Kasumi-1 (cell line): ENCODE data around the gene CACNA2D3.

Source experiments
- DNase-seq, 2 experiments: peaks; one replicate each; lab custom pipeline; 2025; lab: John Stamatoyannopoulos, UW

CACNA2D3 gene

DNA sequence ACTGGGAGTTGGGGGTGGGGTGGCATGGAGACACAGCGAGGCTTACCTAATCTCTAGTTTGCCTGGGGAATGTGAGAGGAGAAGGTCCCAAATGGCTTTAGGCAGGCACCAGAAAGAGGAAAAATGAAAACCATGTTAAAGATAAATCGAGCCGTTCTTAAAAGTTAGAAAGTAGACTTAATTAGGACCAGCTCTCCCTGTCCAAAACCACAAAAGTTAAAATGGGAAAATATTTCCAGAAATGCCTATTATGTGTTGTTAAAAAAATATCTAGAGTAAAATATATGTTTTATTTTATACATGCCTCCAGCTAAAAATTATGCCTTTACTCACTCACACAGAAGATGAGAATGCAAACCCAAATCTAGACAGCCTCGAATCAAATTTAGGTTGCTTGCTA lies 755.4 kb downstream of the CACNA2D3 start:
- no peak for DNase-seq

DNA sequence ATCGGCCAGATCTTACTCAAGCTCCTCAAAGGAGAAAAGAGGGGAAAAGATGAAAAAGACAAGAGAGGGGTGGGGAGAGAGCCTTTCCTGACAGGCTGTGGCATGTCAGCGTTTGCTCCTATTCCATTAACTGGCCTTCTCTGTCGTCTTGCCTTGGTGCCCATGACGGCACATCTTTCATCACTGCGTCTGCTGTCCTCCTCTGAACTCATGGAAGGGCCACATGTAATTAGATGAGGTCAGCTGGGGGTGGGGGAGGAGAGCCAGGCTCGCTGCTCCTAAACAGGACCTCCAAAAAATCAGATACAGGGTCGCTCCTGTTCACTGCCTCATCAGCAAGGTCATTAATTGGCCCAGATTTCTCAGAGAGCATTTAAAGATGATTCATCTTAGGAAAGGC lies 755.8 kb downstream of the CACNA2D3 start:
- DNase-seq, result no peak

DNA sequence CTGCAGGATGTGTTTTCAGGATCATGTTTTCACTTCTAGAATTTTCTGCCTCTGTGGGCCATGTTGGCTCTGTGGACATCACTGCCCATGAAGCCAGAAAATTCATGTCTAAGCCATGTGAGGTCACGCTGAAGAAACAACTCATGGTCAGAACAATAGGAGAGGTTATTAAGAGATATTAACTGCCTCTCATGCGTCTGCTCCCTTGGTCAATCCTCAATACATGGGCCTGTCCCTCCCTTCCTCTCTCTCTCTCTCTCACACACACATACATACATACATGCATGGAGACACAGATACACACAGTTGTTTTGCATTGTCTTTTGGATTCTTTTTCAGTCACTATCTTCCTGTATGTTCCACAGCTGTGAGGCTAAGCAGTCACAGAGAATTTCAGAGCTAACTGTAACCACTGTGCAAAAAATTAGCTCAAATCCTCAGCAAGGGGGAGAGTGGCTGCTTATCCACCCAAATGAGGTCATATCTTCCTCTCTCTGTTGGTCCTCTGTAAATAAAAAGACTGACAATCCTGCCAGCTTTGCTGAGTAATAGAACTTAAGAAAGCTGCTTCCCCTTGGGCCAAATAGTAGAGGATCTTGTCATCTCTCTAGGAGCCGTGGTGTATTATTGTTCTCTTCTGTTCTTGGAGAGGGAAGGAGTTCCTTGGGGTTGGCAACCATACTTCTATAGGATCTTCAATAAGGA lies 759.9 kb downstream of the CACNA2D3 start:
- DNase-seq, result no peak

DNA sequence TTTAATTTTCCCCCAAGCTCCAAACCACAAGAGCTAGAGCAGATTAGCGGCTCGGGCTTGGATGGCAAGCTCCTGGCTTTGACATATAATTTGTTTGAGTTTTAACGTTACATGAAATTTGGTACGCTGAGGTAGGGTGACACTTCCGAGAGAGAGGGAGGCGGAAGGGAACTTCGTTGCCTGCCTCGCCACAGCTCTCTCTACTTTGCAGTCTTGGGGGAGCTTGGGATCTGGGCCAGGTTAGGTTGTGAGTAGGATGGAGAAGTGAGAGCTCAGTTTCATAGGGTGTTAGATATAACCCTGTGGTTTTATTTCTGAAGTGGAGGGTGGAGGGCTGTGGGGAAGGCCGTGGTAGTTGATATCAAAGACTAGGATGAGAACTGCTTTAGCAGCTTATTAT lies 765.8 kb downstream of the CACNA2D3 start:
- no peak for DNase-seq

DNA sequence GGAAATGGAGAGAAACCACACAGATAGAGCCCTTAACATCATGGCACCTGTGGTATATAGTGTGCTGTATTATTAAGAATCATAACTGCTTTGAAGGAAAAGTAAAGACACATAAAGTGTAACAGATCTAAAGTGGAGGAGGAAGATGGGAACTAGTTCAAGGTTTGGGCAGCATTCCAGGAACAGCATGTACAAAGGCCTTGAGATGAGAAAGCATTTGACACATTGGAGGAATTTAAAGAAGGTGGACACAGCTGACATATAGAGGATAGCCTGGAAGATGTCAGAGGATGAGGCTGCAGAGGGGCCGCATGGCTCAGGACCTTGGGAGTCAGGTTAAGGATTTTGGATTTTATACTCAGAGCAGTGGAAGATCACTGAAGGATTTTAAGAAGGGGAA lies 766.5 kb downstream of the CACNA2D3 start:
- DNase-seq, result no peak

DNA sequence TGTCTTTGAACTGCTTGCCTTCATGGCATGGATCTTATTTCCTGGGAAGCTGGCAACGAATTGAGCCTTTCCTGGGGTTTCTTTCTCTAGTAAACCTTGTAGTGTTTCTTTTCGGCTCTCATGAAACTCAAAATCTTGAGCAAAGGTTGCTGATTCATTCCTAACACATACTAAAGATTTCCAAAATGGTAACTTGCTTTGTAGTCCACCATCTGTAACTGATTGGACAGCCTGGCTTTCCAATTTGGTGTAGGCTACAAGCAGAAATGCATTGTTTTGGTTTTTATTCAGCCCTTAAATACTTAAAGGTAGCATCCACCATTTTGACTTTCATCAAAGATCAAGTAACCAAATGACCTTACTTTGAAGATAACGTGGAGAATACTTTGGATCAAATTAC lies 767.4 kb downstream of the CACNA2D3 start:
- no peak for DNase-seq

DNA sequence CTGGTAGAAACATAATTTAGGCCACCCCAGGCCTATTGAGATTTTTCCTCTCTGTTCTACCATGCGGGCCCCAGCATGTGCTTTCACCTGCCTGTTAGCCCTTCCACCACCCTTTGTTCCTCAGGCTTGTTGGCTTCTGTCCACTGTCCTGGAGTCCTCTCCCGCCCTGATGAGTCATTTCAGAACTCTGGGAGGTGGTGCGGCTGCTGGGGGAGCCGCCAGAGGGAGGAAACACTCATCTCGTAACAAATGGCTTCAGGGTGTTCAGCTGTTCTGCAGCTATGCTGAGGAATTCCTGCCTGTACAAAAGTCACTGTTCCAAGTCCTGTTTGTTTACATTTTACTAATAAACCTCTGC lies 769.2 kb downstream of the CACNA2D3 start:
- no peak for DNase-seq

DNA sequence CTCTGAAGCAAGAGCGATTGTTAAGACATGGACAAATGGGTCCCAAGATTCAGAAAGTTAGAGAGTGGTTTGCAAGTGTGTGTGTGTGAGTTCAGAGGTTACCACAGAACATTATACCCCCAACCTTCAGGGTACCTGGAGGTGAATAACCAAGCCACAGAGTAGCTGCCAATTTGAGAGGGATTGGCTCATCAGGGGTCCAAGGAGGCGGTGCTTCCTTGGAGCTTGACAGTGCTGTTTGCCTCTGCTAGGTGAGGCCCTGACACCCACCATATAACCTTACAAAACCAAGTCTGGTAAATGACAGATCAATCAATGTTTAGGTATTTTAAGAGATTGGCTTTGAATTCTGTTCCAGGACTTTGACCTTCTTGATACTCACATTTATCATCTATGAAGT lies 769.8 kb downstream of the CACNA2D3 start:
- no peak for DNase-seq

DNA sequence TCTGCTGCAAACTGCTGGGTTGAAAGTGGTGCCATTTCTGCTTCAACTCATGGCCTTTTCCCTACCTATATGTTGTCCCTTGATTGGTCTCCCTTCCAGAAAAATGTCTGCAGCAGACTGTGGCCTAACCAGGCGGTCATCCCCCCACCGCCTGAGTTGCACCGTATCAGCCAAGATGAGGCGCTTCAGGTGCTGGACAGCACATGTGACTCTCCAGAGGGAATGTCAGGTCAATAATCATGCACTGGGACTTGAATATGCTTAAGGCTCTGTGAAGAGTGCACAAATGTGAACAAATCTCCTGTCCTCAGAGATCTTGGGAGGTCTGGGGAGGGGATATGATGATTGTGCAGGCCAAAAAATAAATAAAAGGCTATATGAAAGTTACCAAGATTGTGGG lies 773.3 kb downstream of the CACNA2D3 start:
- no peak for DNase-seq

DNA sequence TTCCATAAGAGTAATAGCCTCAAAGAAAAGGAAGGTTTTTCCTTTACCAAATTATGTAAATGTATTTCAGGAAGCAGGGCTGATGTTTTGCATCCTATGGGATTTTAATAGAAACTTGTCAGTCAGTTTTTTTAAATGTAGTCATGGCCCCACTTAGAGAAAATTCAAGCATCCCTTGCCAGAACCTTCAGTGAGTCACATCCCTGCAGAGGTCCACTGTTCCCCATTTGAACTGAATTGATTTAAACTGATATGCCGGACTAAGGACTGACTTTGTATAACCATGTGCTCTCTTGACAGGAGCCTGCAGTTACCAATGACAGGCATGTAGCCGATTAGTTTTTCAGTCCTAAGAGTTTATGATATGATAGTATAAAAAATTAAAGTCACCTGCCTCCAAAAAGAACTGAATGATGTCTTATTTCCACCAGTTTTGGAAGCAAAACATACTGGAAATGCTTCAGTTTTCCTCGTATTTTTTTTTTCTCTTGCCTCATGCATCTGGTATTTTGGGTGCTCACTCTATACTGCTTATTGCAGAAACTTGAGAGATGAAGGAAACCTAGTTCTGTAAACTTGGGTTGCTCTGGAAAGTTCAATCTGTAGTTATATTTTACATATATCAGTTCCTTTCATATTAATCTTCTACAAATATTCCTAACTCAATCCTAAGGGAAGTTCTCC lies 774.8 kb downstream of the CACNA2D3 start:
- DNase-seq, result no peak

DNA sequence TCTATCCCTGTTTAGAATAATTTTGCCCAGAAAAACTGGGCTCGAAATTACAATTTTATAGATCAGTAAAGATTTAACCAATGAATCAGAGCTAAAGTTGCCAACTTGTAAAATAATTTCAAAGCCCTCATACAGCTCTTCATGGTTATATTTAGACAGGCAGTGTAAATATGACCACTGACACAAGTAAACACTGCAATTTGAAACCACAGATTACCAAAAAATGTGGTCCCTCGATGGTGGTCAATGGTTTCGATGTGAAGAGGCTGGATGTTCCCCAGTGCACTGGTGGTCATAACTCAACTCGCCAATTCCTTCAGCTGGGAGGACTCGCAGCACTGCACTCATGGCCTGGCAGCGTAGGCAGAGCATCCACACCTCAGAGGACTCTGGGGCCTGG lies 776.9 kb downstream of the CACNA2D3 start:
- no peak for DNase-seq

DNA sequence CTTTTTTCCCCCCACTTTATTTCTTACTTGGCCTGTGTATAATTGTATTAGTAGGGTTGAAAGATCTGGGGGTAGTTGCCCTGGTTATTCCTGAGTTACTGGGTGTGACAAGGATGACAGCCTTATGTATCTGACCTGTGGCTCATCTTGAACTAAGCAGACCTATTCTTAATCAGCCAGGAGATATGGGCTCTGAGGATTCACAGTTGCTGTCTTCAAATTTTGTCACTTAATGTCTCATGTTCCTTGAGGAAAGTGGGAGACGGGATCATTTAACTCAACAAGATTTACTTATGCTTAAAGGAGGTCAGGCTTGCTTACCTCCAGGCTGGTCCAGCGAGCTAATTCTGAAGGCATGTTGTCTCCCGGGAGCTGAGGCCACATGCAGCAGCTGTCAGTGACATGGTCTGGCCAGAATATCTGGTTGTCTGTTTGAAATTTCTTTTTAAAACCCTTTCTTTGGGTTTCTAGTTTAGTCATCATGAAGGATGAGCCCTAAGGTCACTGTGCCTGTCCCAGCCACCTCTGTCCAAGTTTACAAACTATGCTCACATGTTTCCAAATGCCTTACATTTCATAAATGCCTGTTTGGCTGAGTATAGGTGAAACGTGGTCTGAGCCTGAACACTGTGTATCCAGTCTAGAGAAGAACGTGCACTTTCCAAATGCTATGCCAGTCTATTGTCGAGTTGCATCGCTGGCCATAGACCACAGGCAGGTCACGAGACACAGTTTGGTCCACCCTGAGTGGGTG lies 778.7 kb downstream of the CACNA2D3 start:
- DNase-seq, result no peak

DNA sequence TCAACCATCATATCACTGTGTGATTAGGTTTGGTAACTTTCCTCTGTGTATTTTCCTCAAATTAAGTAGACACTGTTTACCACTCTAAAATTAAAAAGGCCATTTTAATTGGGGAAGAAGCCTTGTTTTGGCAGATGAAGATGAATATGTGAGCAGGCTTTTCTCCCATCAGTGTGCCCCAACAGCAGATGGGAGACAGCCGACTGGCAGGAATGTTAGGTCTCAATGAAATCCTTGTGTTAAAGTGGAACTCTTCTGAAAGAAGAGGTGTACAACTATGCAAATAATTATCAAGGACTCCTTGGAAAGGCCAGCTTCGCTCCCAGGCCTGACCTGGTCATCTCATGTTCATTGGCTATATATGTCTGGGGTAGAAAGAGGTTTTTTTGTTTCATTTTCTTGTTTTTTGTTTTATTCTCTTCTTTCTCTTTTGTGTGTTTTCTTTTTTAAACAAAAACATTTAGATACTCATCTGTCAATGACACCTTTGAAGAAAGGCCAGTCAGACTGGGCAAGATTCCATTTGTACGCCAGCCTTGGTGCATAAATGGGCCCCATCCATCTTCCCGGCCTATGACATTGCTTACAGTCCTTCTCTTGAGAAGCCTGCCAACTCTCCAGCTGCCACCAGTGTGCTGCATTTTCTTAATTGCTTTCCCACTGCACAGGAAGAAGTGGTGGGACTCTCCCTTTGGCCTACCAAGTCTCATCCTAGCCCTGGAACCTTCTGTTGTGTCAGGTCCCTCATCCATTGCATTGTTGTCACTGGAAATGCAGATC lies 779.7 kb downstream of the CACNA2D3 start:
- no peak for DNase-seq

DNA sequence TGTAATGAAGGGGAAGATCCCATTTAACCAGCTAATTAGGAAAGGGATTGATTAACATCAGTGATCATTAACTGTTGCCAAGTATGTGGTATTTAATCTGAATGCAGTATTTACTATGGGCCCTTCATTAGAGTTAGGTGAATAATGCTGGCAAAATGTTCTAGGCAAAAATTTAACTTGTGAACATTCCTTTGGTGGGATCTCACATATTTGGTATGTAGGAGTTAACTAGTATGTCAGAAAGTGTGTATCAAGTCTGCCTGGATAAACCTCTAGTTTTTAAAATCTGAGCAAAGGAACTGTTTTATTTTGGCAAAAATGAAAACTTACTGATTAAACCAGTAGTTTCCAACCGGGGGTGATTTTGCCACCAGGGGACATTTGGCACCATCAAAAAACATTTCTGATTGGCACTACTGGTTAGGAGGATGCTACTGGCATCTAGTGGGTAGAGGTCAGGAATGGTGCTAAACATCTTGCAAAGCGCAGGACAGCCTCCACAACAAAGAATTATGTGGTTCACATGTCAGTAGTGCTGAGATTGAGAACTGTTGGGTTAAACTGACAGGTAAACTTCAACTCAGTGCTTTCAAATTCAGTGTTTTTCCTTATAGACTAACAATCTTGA lies 783.0 kb downstream of the CACNA2D3 start:
- no peak for DNase-seq

DNA sequence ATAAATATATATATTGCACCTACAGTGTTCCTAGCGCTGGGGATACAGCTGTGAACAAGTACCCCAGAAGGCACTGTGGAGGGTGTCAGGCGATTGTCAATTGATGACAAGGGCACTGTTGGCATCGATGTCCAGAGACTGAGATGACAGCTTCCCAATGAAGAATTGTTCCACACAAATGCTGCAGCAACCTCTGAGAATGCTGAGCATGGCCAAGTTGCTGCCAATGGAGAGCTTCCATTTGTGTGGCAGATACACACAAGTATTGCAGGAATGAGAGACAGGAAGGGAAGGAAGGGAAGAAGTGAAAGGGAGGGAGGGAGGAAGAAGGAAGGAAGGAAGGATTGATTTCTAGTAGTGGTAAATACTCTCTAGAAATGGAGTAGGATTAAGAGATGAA lies 783.6 kb downstream of the CACNA2D3 start:
- DNase-seq, result no peak

DNA sequence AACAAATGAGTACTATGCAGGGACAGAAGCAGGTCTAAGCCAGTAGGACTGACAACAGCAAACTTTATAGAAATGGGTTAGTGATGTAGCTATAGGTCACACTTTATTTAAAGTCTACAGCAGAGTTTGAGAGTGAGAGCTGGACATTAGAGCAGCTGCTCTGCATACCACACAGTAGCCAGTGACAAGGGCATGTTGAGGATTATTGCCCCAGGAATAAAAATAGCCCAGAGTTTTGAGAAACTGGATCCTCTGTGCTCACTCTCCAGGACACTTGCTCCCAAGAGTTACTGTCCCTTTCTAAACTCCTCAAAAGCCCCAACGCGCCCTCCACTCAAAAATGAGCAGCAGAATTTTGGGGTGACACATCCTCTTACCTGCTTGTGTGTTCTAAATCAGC lies 784.4 kb downstream of the CACNA2D3 start:
- DNase-seq, result no peak

DNA sequence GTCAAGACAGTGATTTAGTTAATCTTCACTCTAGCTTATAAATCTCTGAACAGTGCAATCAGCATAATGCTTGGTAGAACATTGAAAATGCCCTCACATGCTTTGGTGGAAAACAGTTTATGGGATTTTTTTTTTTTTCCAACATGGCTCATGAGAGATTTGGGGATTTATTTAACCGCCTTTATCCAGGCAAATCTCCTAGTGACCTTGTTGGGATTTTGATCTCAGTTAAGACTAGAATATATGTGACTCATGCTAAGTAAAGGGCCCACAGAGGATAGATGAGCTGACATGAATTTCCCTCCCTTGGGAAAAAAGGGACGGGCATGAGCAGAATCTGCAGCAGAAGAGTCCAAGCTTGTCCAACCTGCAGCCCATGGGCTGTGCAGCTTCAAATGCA lies 786.8 kb downstream of the CACNA2D3 start:
- DNase-seq, result no peak

DNA sequence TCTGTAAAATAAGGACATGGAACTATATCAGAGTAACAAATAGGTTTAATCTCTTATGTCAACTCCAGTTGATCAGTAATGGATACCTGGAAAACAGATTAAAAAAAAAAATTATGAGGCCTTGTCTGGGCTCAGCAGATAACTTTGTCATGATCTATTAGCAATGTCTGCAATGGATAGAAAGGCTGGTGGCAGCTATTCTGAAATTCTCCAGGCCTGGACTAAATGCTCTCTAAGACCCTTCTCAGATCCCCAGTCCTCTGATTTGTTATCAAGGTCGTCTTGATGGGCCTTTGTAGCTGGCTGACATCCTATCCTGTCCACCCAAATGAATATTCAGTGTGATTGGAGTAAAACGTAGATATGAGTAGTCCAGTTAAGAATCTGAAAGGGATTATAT lies 791.8 kb downstream of the CACNA2D3 start:
- no peak for DNase-seq

DNA sequence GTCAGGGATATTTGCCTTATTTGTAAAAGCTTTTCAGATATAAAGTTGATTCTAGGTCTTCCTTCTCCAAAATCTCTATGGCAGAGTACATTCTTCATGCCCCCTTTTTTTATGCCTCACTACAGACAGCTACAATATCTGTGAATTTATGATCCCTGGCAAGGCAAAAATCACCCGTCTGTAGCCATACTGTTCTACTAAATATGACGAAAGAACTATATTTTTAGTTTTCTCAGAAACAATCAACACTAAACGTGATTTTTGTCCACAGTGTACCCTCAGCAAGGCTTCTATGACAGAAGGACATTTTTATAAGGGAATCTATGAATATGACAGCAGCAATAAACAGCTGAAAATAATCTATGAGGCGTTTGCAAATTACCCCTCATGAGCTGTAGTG lies 792.8 kb downstream of the CACNA2D3 start:
- DNase-seq, result no peak

DNA sequence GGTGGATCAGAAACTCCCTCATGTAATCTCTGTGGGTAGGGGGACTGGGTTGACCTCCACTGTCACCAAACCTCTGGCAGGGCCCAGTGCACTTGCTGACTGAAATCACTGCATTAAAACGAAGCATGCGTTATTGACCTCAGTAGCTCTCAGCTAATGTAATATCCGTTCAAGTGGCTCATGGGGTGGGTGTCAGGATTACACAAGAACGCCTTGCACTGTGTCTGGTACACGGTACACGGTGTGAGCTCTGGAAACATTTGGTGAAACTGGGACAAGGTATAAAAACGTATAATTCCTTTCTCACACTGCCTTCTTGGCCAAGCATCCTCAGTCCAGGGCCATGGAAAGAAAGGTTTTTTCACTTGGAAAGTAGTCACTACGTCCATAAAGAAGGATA lies 793.6 kb downstream of the CACNA2D3 start:
- DNase-seq, result no peak

DNA sequence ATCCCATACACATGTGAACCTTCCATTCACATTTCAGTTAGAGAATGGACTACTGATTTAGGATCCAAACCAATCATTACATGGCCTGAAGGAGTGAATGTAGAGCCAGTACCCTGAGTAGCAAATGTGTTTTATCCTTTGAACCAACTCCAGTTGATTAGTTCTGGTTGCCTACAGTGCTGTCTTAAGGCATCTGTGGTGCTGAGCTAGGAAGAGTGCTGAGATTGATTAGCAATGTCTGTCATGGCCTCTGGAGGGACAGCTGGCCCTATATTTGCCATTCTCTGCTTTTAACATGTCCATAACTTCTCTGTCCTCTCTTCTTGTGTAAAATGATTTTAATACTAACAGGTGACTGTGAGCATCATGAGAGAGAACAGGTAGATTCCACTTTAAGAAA lies 794.4 kb downstream of the CACNA2D3 start:
- DNase-seq, result no peak

DNA sequence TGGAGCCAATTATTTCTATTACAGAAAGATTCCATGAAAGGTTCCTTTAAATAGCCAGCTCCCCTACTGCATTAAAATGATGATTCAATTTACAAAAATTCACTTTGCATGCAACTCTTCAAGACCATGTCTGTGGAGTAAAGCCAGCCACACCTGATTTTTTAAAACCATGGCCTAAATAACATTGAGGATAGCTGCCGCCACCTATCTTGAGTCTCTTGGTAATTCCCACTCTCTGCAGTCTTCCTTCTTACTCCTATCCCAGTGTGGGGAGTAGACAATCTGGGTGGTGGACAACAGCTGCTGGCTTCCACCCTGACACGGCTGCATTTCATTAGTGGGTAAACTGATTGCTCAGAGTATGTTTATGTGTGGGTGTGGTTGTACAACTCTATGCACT lies 794.8 kb downstream of the CACNA2D3 start:
- no peak for DNase-seq
